Esophagus squamous epithelium (tissue), 4 donors: ENCODE data around the gene TEX19.
"Not testable (repeated sequence)": the region's sequence is repeated elsewhere in the genome, so short reads cannot be mapped to it uniquely, and the experiment has no call there.

Experiments
- CTCF ChIP-seq, 6 experiments: fragments of 450-650 bp in 4 of 6; fragments of 200-600 bp in 2 of 6; sonication (generic) in 2 of 6; IDR thresholded peaks; one replicate each; pipeline ENCODE4 v1.5.1; 2016 to 2019; ENCODE audit warnings: antibody characterized with exemption in 6 of 6, mild to moderate bottlenecking in 4 of 6, moderate library complexity in 4 of 6
- POLR2A ChIP-seq, 4 donors: fragments of 450-650 bp; IDR thresholded peaks; one replicate each; pipeline ENCODE4 v1.6.1; 2017; ENCODE audit warnings: antibody characterized with exemption in 4 of 4, mild to moderate bottlenecking in 4 of 4, moderate library complexity in 3 of 4

- TF ChIP-seq CTCF, POLR2A (IDR thresholded peaks at IDR 0.05): not testable (repeated sequence)
These were observed 14.0 kb downstream of the TEX19 start for GRCh38 chr17:82373072-82373452.
